GM21529 (cell line): Measurements from ENCODE around the gene FLRT1.

ENCODE experiments used
- ATAC-seq: cut with Tn5 transposase; IDR thresholded peaks from one replicate; pipeline ENCODE4 v1.9.1; 2021; ENCODE audit not compliant: unreplicated experiment

The FLRT1 gene

GRCh38 chr11:64006398-64006797 lies 29.3 kb upstream of the FLRT1 start:
- ATAC-seq = no peak

GRCh38 chr11:64007160-64007628 lies 28.5 kb upstream of the FLRT1 start:
- ATAC-seq = no peak

DNA sequence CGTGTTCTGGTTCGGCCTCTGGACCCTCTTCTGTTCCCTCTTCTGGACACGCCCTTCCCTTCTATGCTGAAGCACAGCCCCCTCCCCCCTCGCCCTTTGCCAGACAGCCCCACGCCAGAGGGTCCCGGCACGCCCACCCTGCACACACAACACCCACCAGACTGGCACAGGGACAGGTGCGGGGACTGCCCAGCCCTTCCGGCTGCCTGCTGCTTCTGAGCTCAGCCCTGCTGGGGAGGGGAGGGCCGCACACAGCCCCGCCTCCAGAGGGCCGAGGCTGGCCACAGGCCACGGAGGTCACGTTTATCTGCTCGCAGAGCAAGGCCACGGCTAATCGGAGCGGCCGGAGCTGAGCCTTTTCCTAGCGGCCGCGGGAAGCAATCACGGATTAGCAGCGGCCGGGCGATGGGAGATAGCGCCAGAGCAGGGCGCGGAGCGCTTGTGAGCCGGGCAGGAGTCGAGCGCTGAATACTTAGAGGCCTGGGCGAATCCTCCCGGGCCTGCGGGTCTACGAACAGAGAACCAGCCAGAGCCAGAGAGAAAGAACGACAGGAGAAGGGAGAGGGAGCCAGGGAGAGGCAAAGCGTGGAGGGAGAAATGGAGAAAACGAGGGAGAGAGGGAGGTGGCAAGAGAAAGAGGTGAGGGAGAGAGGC lies 28.0 kb upstream of the FLRT1 start:
- ATAC-seq = no peak

DNA sequence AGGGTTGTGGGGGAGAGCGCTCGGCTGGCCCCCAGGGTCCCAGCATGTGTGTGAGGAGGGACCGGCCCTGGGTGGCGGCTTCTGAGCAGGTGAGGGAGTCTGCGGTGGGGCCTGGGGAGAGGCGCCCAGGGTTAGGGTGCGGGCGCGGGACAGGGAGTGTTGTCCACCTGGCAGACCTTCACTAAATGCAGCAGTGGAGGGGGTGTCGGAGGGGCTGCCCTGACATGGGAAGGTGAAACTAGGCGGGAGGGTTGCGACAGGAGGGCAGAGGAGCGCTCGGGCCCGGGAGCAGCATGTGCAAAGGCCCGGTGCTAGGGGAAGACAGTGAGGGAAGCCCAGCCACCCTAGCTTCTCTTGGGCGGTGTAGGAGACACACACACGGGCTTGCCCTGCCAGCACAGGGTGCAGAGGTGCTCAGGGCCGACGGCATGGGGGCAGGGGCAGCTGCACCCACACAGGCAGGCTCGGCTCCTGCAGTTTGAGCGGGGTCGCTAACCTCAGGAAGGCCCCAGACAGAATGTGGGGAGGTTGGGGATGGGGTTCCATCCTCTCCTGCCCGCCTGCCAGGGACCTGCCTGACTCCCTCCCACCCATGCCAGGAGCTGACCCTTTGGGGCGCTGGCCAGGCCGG lies 27.3 kb upstream of the FLRT1 start:
- no peak for ATAC-seq

DNA sequence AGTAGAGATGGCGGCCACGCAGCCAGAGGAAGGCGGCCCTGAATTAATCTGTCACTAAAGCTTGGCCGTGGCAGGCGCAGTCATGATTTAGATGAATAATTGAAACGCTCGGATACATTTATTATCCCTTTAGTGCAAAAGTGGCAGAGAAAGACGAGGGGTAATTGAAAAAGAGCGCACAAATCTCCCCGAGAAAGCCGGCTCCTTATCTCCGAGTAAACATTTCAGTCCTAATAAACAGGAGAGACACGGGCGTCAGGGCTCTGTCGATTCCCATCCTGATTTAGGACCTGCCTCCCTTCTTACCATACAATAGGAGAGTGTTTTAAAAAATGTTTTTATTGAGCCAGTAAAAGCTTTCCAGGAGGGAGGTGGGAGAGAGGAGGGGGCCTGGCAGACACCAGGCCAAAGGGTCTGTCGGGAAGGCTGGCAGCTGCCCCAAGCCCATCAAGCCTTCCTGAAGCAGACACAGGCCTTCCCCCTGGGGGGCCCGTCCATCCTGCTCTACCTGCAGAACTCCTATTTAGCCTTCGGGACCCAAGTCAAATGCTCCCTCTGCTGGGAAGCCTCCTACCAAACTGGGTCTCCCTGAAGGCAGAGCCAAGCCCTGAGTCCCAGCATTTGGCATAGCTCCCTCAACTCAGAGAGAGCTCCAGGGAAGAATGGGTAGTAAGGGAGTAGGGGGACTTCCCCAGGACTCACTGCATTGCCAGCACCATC lies 26.7 kb upstream of the FLRT1 start:
- ATAC-seq = no peak

DNA sequence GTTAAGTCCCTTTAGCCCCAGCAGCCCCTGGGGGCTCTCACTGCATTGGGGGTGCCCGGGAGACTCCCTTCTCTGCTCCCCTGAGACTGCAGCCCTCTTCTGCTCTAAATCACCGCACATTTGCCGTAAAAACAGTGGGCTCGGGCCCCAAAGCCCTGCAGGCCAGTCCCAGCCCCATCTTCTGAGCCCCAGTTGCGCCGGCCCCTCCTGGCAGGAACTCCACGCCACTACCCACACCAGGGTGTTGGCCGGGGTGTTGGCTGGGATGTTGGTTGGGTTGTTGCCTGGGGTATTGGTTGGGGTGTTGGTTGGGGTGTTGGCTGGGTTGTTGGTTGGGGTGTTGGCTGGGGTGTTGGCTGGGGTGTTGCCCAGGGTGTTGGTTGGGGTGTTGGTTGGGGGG lies 26.0 kb upstream of the FLRT1 start:
- ATAC-seq = no peak

DNA sequence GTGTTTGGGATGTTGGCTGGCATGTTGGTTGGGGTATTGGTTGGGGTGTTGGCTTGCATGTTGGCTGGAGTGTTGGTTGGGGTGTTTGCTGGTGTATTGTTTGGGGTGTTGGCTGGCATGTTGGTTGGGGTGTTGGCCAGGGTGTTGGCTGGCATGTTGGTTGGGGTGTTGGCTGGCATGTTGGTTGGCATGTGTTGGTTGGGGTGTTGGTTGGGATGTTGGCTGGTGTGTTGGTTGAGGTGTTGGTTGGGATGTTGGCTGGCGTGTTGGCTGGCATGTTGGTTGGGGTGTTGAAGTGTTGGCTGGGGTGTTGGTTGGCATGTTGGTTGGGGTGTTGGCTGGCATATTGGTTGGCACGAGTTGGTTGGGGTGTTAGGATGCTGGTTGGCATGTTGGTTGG lies 24.9 kb upstream of the FLRT1 start:
- no peak for ATAC-seq

GRCh38 chr11:64011371-64011770 lies 24.4 kb upstream of the FLRT1 start:
- no peak for ATAC-seq

GRCh38 chr11:64013141-64013896 lies 22.4 kb upstream of the FLRT1 start:
- no peak for ATAC-seq

- no peak for ATAC-seq
Measured at GRCh38 chr11:64014356-64014755, 21.4 kb upstream of the FLRT1 start.

- no peak for ATAC-seq
Measured at GRCh38 chr11:64015510-64015909, 20.2 kb upstream of the FLRT1 start.

GRCh38 chr11:64015935-64016845 lies 19.5 kb upstream of the FLRT1 start:
- no peak for ATAC-seq

GRCh38 chr11:64017945-64018224 lies 17.8 kb upstream of the FLRT1 start:
- ATAC-seq = no peak

DNA sequence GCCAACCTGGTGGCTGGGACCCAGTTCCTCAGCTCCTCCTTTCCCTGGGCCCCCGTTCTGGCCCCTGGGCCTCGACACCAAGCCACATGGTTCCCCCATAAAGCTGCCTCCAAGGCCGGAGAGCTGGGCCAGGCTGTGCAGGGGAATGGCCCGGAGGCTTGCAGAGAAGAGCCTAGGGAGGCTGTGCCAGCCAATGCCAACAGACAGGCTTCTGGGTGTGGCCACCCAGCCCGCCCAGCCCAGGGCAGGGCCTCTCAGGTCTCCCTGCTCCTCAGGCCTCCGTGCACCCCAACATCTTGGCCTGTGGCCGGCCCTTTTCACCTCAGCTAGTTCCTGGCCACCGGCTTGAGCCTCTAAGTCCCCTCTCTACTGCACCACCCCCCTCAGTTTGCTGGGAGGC lies 17.4 kb upstream of the FLRT1 start:
- ATAC-seq = no peak

GRCh38 chr11:64019106-64020037 lies 16.4 kb upstream of the FLRT1 start:
- no peak for ATAC-seq

- ATAC-seq = no peak
Measured at GRCh38 chr11:64020976-64021756, 14.6 kb upstream of the FLRT1 start.

DNA sequence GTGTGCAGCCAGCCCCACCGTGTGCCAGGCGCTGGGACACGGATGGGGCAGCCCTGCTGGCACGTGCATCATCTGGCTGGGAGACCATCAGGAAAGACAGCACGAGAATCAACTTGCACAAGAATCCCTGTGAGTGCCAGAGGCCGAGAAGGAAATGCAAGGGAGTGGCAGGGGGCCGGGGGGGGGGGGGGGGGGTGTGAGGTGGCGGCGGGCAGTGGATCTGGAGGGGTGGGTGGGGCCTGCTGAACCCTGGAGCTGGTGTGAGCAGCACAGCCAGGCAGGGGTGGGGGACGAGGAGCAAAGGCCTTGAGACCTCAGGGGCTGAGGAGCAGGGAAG lies 14.0 kb upstream of the FLRT1 start:
- ATAC-seq = no peak

- no peak for ATAC-seq
Measured at GRCh38 chr11:64022125-64022784, 13.5 kb upstream of the FLRT1 start.
